PC-9 (cell line): ENCODE data around the gene TNIP3. TPM values are rescaled to one million over a fixed set of nuclear protein-coding genes. Genes with fewer than 3 reads are reported as not detected.

ENCODE experiments used
- BruUV-seq: library from RNA; stranded (reverse); fragments of 400-500 nt; replicated peaks from 2 replicates; lab custom pipeline; 2021; lab: Mats Ljungman, UMichigan
- CTCF ChIA-PET: fragments of 300-600 bp; sonication (Branson Sonifier 250); formaldehyde crosslinking; loops from one replicate; lab custom pipeline; 2022; ENCODE audit warnings: antibody characterized with exemption; lab: Charles Lee
- POLR2A ChIA-PET: fragments of 300-600 bp; sonication (Branson Sonifier 250); formaldehyde crosslinking; loops from one replicate; lab custom pipeline; 2022; ENCODE audit warnings: antibody characterized with exemption; ENCODE audit not compliant: unreplicated experiment; lab: Charles Lee
- DNase-seq, 2 experiments: peaks; one replicate each; pipeline versions ENCODE4 v3.0.0 to v3.0.0-alpha.2; 2015 to 2022; ENCODE audit warnings: mixed read lengths in 1 of 2
- H2AFZ ChIP-seq: fragments of 200-600 bp; sonication (generic); 2 replicates; pipeline ENCODE4 v1.8.1; 2017; ENCODE audit warnings: antibody characterized with exemption
- H3F3A ChIP-seq: fragments of 200-600 bp; sonication (generic); 2 replicates; pipeline ENCODE4 v1.8.1; 2017; ENCODE audit warnings: antibody characterized with exemption, mild to moderate bottlenecking, low read depth; ENCODE audit not compliant: insufficient read depth
- H3K27ac ChIP-seq: fragments of 200-600 bp; sonication (generic); 2 replicates; pipeline ENCODE4 v1.6.1; 2016; ENCODE audit warnings: mixed run types
- H3K27me3 ChIP-seq: fragments of 200-600 bp; sonication (generic); 2 replicates; pipeline ENCODE4 v1.6.1; 2016; ENCODE audit warnings: low read depth, mixed run types; ENCODE audit not compliant: insufficient read depth
- H3K36me3 ChIP-seq: fragments of 200-600 bp; sonication (generic); 2 replicates; pipeline ENCODE4 v1.6.1; 2016; ENCODE audit warnings: low read depth, mixed run types
- H3K4me1 ChIP-seq: fragments of 200-600 bp; sonication (generic); replicated peaks from 2 replicates; pipeline ENCODE4 v1.6.1; 2016; ENCODE audit warnings: mixed run types; ENCODE audit not compliant: insufficient read depth
- H3K4me2 ChIP-seq: fragments of 200-600 bp; sonication (generic); 2 replicates; pipeline ENCODE4 v1.6.1; 2017; ENCODE audit warnings: mixed run types
- H3K4me3 ChIP-seq: fragments of 200-600 bp; sonication (generic); 2 replicates; pipeline ENCODE4 v1.6.1; 2016; ENCODE audit warnings: mixed run types
- H3K79me2 ChIP-seq: fragments of 200-600 bp; sonication (generic); 2 replicates; pipeline ENCODE4 v1.6.1; 2017; ENCODE audit warnings: low read depth, mixed run types
- H3K9me2 ChIP-seq: fragments of 200-600 bp; sonication (generic); 2 replicates; pipeline ENCODE4 v1.8.1; 2017; ENCODE audit warnings: mild to moderate bottlenecking; ENCODE audit not compliant: insufficient read depth
- H3K9me3 ChIP-seq: fragments of 200-600 bp; sonication (generic); 2 replicates; pipeline ENCODE4 v1.8.1; 2016; ENCODE audit warnings: low read depth; ENCODE audit not compliant: insufficient read depth
- H4K20me1 ChIP-seq: fragments of 200-600 bp; sonication (generic); 2 replicates; pipeline ENCODE4 v1.8.1; 2017; ENCODE audit not compliant: insufficient read depth
- EZH2 ChIP-seq: fragments of 200-600 bp; sonication (generic); IDR thresholded peaks from 2 replicates; pipeline ENCODE4 v1.8.0; 2017; ENCODE audit warnings: antibody characterized with exemption, low read depth
- intact Hi-C: fragments of 100-400 bp; cut with micrococcal nuclease; formaldehyde crosslinking; loops from one replicate; pipeline ENCODE4 v1.10.0; 2022; ENCODE audit not compliant: unreplicated experiment
- total RNA-seq: library from RNA; stranded (reverse); gene quantifications from 2 replicates; pipeline ENCODE4 v1.2.3, GENCODE V29; 2021
- TF ChIP-seq, protein P1 (sequence below): fragments of 200-600 bp; sonication (generic); conservative IDR thresholded peaks from 2 replicates; pipeline ENCODE4 v1.6.1; 2017; ENCODE audit warnings: mixed run types, antibody characterized with exemption, mild to moderate bottlenecking, moderate library complexity

Gene TNIP3
- total RNA-seq, 1 experiment from 2014 or later: 1.2 TPM

- TF ChIP-seq EZH2: no peak
- TF ChIP-seq, protein P1, sequence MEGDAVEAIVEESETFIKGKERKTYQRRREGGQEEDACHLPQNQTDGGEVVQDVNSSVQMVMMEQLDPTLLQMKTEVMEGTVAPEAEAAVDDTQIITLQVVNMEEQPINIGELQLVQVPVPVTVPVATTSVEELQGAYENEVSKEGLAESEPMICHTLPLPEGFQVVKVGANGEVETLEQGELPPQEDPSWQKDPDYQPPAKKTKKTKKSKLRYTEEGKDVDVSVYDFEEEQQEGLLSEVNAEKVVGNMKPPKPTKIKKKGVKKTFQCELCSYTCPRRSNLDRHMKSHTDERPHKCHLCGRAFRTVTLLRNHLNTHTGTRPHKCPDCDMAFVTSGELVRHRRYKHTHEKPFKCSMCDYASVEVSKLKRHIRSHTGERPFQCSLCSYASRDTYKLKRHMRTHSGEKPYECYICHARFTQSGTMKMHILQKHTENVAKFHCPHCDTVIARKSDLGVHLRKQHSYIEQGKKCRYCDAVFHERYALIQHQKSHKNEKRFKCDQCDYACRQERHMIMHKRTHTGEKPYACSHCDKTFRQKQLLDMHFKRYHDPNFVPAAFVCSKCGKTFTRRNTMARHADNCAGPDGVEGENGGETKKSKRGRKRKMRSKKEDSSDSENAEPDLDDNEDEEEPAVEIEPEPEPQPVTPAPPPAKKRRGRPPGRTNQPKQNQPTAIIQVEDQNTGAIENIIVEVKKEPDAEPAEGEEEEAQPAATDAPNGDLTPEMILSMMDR: no peak
These were observed 4.5 kb upstream of the TNIP3 start for GRCh38 chr4:121168446-121169281.

GRCh38 chr4:121166976-121167375, 2.9 kb upstream of the TNIP3 start:
- intact Hi-C loops: no loop called here
- no peak overlapping the region for H2AFZ ChIP-seq
- no peaks in the 10 kb centered on the region for H3K36me3 ChIP-seq
- no peaks in the 10 kb centered on the region for H3K27me3 ChIP-seq
- ChIA-PET POLR2A (no interaction called here), CTCF (no interaction called here)
- H3K9me3 ChIP-seq: no peaks in the 10 kb centered on the region
- BruUV-seq: no TSS peak
- no peaks in the 10 kb centered on the region for H3F3A ChIP-seq
- H3K4me1 ChIP-seq: no peaks in the 10 kb centered on the region
- no peaks in the 10 kb centered on the region for H4K20me1 ChIP-seq
- TF ChIP-seq EZH2: no peak
- TF ChIP-seq, protein P1: no peak
- H3K4me3 ChIP-seq: no peak overlapping the region
- H3K4me2 ChIP-seq: no peak overlapping the region
- no peak for DNase-seq
- no peak overlapping the region for H3K27ac ChIP-seq
- no peaks in the 10 kb centered on the region for H3K79me2 ChIP-seq
- H3K9me2 ChIP-seq: no peaks in the 10 kb centered on the region

More at GRCh38 chr4:121168446-121169281, 4.5 kb upstream of the TNIP3 start:
- ChIA-PET CTCF (no interaction called here), POLR2A (interaction anchor here (0.6 kb wide), 1 partner anchor 1564 kb away, joined by 3 read pairs; no protein-coding TSS in a partner anchor)
- Histone ChIP-seq H3K27ac (no peak overlapping the region), H3K36me3 (no peaks in the 10 kb centered on the region), H3K27me3 (no peaks in the 10 kb centered on the region), H3K4me3 (no peak overlapping the region), H3F3A (no peaks in the 10 kb centered on the region), H3K9me3 (no peaks in the 10 kb centered on the region), H4K20me1 (no peaks in the 10 kb centered on the region), H2AFZ (no peak overlapping the region), H3K4me2 (no peak overlapping the region), H3K9me2 (no peaks in the 10 kb centered on the region), H3K4me1 (no peaks in the 10 kb centered on the region), H3K79me2 (no peaks in the 10 kb centered on the region)
- no peak for DNase-seq
- intact Hi-C loops: no loop called here
- no TSS peak for BruUV-seq

- POLR2A ChIA-PET: no interaction called here
- TF ChIP-seq, protein P1: no peak
- CTCF ChIA-PET: no interaction called here
- intact Hi-C loops: no loop called here
- no peaks in the 10 kb centered on the region for H3K79me2 ChIP-seq
- H3K9me2 ChIP-seq: no peaks in the 10 kb centered on the region
- no peaks in the 10 kb centered on the region for H3K27me3 ChIP-seq
- no peak overlapping the region for H3K4me2 ChIP-seq
- H3K9me3 ChIP-seq: no peaks in the 10 kb centered on the region
- no peak for DNase-seq
- no peaks in the 10 kb centered on the region for H3K4me1 ChIP-seq
- H4K20me1 ChIP-seq: no peaks in the 10 kb centered on the region
- no peaks in the 10 kb centered on the region for H3F3A ChIP-seq
- H2AFZ ChIP-seq: no peak overlapping the region
- BruUV-seq: no TSS peak
- H3K27ac ChIP-seq: no peak overlapping the region
- H3K36me3 ChIP-seq: no peaks in the 10 kb centered on the region
- no peak overlapping the region for H3K4me3 ChIP-seq
These were observed 1.1 kb upstream of the TNIP3 start for GRCh38 chr4:121165206-121165605.
